Measurements from ENCODE around the gene INPP4B.

The INPP4B gene

GRCh38 chr4:142168181-142168580, 677.9 kb downstream of the INPP4B start:
- DNase-seq, result no peak

GRCh38 chr4:142164767-142165500, 681.2 kb downstream of the INPP4B start:
- DNase-seq, result no peak

- no peak for DNase-seq
Observed at GRCh38 chr4:142161086-142161485, 685.0 kb downstream of the INPP4B start.

GRCh38 chr4:142160509-142160908, 685.6 kb downstream of the INPP4B start:
- DNase-seq, result no peak

- DNase-seq, result no peak
Observed at GRCh38 chr4:142158980-142159379, 687.1 kb downstream of the INPP4B start.

GRCh38 chr4:142156256-142156655, 689.8 kb downstream of the INPP4B start:
- DNase-seq, result no peak

GRCh38 chr4:142155347-142155746, 690.8 kb downstream of the INPP4B start:
- no peak for DNase-seq

- DNase-seq, result no peak
Observed at GRCh38 chr4:142150483-142150882, 695.6 kb downstream of the INPP4B start.

GRCh38 chr4:142144813-142145212, 701.3 kb downstream of the INPP4B start:
- DNase-seq, result no peak

GRCh38 chr4:142142366-142143054, 703.6 kb downstream of the INPP4B start:
- no peak for DNase-seq

GRCh38 chr4:142141224-142141623, 704.9 kb downstream of the INPP4B start:
- DNase-seq, result no peak

GRCh38 chr4:142130666-142131065, 715.4 kb downstream of the INPP4B start:
- DNase-seq, result no peak

- no peak for DNase-seq
Observed at GRCh38 chr4:142129931-142130330, 716.2 kb downstream of the INPP4B start.

GRCh38 chr4:142129473-142129872, 716.6 kb downstream of the INPP4B start:
- DNase-seq, result no peak

GRCh38 chr4:142128529-142128928, 717.6 kb downstream of the INPP4B start:
- no peak for DNase-seq

- peak; percentile 63 for DNase-seq
Observed at GRCh38 chr4:142126890-142127497, 719.1 kb downstream of the INPP4B start.

GRCh38 chr4:142124874-142125273, 721.2 kb downstream of the INPP4B start:
- no peak for DNase-seq

- DNase-seq, result no peak
Observed at GRCh38 chr4:142121448-142122350, 724.4 kb downstream of the INPP4B start.

- no peak for DNase-seq
Observed at GRCh38 chr4:142120921-142121320, 725.2 kb downstream of the INPP4B start.

GRCh38 chr4:142112451-142112850, 733.6 kb downstream of the INPP4B start:
- DNase-seq, result no peak

GRCh38 chr4:142110136-142110535, 736.0 kb downstream of the INPP4B start:
- DNase-seq, result no peak

- no peak for DNase-seq
Observed at GRCh38 chr4:142104041-142104440, 742.1 kb downstream of the INPP4B start.

- DNase-seq, result no peak
Observed at GRCh38 chr4:142101401-142101800, 744.7 kb downstream of the INPP4B start.
